Measurements from ENCODE around the gene NELFB. TPM values are rescaled to one million over a fixed set of nuclear protein-coding genes. Genes with fewer than 3 reads are reported as not detected.

The NELFB gene
- total RNA-seq, result 10 to 100 TPM; 52.9 to 54.9 TPM

DNA sequence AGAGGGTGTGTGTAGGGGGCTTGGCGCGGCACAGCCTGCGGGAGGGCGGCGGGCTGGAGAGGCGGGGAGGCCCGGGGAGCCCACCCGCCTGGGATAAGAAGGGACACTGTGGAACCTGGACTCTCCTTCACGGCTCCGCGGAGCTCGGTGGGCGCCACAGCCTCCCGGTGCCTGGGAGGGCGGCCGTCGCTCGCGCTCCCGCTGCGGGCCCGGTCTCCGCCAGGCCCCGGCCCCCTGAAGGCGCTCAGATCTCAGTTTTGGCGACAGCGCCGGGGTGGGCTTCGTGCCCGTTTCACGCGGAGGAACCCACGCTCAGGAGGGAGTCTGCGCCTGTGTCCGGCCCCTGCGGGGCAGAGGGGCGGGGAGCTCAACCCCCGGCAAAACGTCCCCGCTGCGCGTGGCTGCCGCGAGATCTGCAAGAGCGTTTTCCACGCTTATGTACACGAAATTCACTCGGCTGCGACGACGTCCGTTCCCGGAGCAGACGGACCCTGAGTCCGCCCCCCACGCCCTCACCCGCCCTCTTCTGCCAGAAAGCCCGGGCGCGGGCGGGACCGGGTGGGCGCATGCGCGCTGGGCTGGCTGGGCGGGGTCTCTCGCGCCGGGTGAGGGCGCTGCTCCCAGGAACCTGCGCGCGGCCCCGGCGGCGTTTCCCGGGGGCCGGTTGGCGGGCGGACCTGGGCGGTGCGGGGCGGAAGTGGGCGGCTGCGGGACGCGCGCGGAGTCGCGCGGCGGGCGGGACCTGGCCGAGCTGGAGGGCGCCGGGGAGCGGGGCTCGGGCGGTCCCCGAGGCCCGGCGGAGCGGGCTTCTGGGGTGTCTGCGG lies at the start of gene NELFB:
Gene NELFB, plus strand, starts transcription at position 704 of the 824 bp plus-strand sequence.

GRCh38 chr9:137222190-137223077 lies 32.7 kb upstream of the NELFB start, which contains the start of gene RNF208:
Gene RNF208 (minus strand): TSS chr9:137222240. CDS start chr9:137221212, 1,028 bp downstream.

GRCh38 chr9:137224830-137225694 lies 30.1 kb upstream of the NELFB start, which contains the start of gene CYSRT1:
Gene CYSRT1 (plus strand): TSS chr9:137225174. CDS start chr9:137225622, 448 bp downstream.

DNA sequence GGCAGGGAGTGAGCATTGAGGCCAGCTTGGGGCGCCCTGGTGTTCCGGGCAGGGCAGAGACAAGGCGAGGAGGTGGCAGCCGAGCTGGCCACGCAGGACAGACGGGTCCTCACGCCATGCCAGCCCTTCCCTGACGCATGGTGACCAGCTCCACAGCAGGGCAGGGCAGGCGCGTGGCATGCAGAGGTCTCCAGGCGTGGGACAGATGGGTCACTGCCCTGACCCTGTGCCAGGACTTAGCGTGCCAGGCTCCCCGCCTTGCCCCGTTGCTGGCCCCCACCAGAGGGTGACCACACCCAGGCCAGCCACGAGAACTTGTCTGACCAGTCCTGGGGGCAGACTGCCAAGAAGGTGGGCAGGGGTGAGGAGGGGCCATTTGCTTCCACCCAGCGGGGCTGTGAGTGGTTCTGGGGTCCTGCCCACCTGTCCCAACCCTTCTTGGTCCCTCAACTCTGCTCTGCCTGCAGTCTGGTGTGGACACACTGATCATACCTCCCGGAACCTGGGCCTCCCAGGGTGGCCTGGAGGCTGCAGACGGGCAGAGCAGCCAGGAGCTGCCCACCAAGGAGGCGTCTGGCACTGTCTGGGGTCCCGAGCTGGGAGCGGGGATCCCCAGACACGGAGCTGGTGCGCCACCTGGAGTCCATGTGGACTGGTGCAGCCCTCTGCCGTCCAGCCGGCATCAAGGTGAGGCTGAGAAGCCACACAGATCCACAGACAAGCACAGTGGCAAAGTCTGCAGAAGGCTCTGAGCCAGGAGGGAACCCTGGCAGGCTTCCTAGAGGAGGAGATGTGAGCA lies 27.9 kb upstream of the NELFB start, which contains the start of gene RNF224:
Gene RNF224, plus strand, starts transcription at position 449 of the 799 bp plus-strand sequence. CDS start 834 bp downstream, outside the sequence.

DNA sequence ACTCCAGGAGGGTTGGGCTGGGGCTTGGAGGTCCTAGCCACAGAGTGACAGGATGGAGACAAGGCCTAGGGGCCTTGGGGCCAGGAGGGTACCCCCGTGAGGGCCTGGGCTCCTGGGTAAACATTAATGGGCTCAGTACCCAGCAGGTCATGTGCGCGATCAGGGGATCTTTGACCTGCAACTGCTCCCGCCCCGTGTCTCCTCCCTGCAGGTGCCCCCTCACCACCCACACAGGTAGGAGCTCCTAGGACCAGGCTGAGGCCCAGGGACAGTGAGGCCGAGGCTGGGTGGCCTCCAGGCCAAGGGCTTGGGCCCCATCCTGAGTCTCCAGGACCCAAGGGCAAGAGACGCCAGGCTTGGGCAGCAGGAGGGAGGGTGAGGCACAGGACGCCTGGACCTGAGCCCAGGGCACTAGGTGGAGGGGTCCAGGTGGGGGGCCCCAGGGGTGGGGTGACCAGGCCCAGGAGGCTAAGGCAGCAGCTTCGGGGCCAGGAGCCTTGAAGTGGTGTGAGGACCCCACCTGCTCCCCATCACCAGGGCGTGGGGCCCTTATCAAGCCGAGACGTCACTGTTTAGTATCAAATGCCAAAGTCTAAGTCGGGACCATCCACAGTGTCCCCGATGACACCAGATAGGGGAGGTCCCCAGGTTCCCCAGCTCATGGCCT lies 24.3 kb upstream of the NELFB start, which contains the start of gene SLC34A3:
Gene SLC34A3, plus strand, starts transcription at position 197 of the 667 bp plus-strand sequence. CDS start 802 bp downstream, outside the sequence.

GRCh38 chr9:137240841-137241489 lies 14.2 kb upstream of the NELFB start, which contains the start of gene TUBB4B:
Gene TUBB4B (plus strand): TSS chr9:137241287. CDS start chr9:137241361, 74 bp downstream.

GRCh38 chr9:137251194-137251461 lies 4.0 kb upstream of the NELFB start, which contains the start of gene STPG3:
Gene STPG3 (plus strand): TSS chr9:137251286. CDS start chr9:137251287, 1 bp downstream.

GRCh38 chr9:137277329-137278041 lies 22.4 kb downstream of the NELFB start, which contains the start of gene TOR4A:
Gene TOR4A (plus strand): TSS chr9:137277726. CDS start chr9:137278690, 964 bp downstream.

DNA sequence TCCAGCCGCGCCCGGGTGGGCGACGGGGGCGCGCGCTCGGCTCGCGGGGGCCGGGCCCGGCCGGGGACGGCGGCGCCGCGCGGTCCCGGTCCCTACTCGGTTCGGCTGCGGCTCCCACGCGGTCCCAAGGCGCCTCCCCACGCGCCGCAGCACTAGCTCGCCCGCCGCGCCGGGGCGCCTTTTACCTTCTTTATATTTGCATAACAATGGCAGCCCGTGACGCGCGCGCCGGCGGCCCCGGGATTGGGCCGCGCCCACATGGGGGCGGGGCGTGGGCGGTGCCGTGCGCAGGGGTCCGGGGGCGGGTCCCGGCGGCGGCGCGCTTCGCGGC lies 47.0 kb downstream of the NELFB start, which contains the start of gene NRARP:
Gene NRARP, minus strand, starts transcription at position 154 of the 331 bp plus-strand sequence. CDS start 343 bp downstream, outside the sequence.

Other genes starting within 250 kb of the NELFB start
- 10 to 100 TPM; 41.1 to 42.6 TPM for gene ABCA2, start 227.1 kb upstream of the NELFB start, total RNA-seq
- gene FUT7, start 223.2 kb upstream of the NELFB start, total RNA-seq, result 1 to 10 TPM; 1.7 to 2.4 TPM
- gene NPDC1, start 209.2 kb upstream of the NELFB start, total RNA-seq, result 10 to 100 TPM; 79.2 to 82.7 TPM
- under 1 TPM; 0.25 to 0.36 TPM for gene ENTPD2, start 201.3 kb upstream of the NELFB start, total RNA-seq
- 10 to 100 TPM; 24.5 to 25.2 TPM for gene SAPCD2, start 184.8 kb upstream of the NELFB start, total RNA-seq
- 10 to 100 TPM; 38.3 to 40.2 TPM for gene UAP1L1, start 177.8 kb upstream of the NELFB start, total RNA-seq
- gene MAN1B1, start 168.3 kb upstream of the NELFB start, total RNA-seq, result 10 to 100 TPM; 56.7 to 57.8 TPM
- gene DPP7, start 140.6 kb upstream of the NELFB start, total RNA-seq, result 100 to 1,000 TPM; 276 to 289 TPM
- gene GRIN1, start 116.2 kb upstream of the NELFB start, total RNA-seq, result not detected
- not detected for gene LRRC26, start 85.3 kb upstream of the NELFB start, total RNA-seq
- gene TMEM210, start 83.3 kb upstream of the NELFB start, total RNA-seq, result not detected
- 10 to 100 TPM; 62.9 to 65.5 TPM for gene ANAPC2, start 66.8 kb upstream of the NELFB start, total RNA-seq
- gene SSNA1, start 66.7 kb upstream of the NELFB start, total RNA-seq, result 10 to 100 TPM; 67.9 to 68.4 TPM
- 1 to 10 TPM; 9.2 to 9.7 TPM for gene TPRN, start 54.6 kb upstream of the NELFB start, total RNA-seq
- 10 to 100 TPM; 27.6 to 29.7 TPM for gene TMEM203, start 49.7 kb upstream of the NELFB start, total RNA-seq
- gene NDOR1, start 49.6 kb upstream of the NELFB start, total RNA-seq, result 10 to 100 TPM; 25.2 to 30.8 TPM
- gene RNF208, start 33.1 kb upstream of the NELFB start, total RNA-seq, result 1 to 10 TPM; 5.0 TPM
- under 1 TPM; 0.36 to 0.40 TPM for gene CYSRT1, start 30.2 kb upstream of the NELFB start, total RNA-seq
- not detected for gene RNF224, start 27.8 kb upstream of the NELFB start, total RNA-seq
- not detected for gene SLC34A3, start 24.4 kb upstream of the NELFB start, total RNA-seq
- 100 to 1,000 TPM; 242 to 246 TPM for gene TUBB4B, start 14.0 kb upstream of the NELFB start, total RNA-seq
- not detected for gene STPG3, start 4.0 kb upstream of the NELFB start, total RNA-seq
- 1 to 10 TPM; 8.6 to 8.8 TPM for gene TOR4A, start 22.4 kb downstream of the NELFB start, total RNA-seq
- gene NRARP, start 46.9 kb downstream of the NELFB start, total RNA-seq, result 1 to 10 TPM in 1 of 2 experiments, under 1 TPM in 1; 0.86 to 1.1 TPM
- gene EXD3, start 167.8 kb downstream of the NELFB start, total RNA-seq, result 10 to 100 TPM; 20.4 to 21.4 TPM
- 1 to 10 TPM; 1.0 to 1.2 TPM for gene NOXA1, start 168.1 kb downstream of the NELFB start, total RNA-seq
- gene ENTPD8, start 186.0 kb downstream of the NELFB start, total RNA-seq, result not detected
- gene NSMF, start 204.0 kb downstream of the NELFB start, total RNA-seq, result 10 to 100 TPM; 55.7 to 62.2 TPM